SH-SY5Y (cell line): ENCODE results near the gene SLC34A3.

ENCODE experiments used
- GATA2 ChIP-seq: IDR thresholded peaks from 2 replicates; pipeline ENCODE4 v1.6.1; 2011; ENCODE audit warnings: mild to moderate bottlenecking, low read depth, low read length
- GATA3 ChIP-seq: IDR thresholded peaks from 2 replicates; pipeline ENCODE4 v1.6.1; 2011; ENCODE audit warnings: low read depth, mild to moderate bottlenecking, low read length, moderate library complexity

DNA sequence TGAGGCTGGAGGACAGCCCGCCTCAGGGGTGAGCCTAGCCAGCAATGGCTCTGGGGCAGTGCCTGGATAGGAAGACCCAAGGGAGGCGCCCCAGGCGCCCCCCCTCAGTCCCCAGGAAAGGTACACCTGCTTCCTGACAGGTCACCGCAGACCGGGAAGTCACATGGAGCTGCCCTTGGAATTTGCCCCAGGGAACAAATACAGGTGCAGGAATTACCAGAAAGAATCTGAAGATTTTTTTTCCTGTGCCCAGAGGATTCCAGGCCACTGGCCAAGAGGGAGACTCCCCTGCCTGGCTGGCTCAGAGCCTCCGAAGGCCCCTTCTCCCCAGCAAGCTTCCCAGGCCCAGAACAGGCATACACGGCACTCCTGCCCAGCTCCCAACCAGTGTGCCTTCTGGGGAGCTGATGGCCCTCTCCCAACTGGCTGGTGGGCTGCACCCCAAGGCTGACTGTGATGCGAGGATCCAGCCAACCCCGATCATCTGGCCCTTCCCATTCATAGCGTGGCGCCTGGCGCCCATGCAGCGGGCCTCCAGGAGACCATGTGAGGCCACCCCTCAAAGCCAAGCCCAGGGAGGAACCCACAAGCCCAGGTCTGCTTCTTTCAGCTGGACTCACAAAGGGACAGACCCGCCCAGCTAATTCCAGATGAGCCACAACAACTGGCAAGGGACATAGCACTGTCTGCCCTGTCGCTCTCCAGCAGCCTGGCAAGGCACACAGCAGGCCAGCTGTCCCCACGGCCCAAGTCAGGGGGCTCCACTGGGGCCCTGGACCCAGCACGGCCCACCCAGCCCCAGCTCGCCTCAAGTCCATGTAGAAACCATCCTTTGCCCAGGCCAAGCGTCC is 32.4 kb upstream of the SLC34A3 start:
- no peak for TF ChIP-seq GATA2
- TF ChIP-seq GATA3: no peak
